ENCODE data around the gene PLEKHH1. TPM values are rescaled to one million over a fixed set of nuclear protein-coding genes. Genes with fewer than 3 reads are reported as not detected.

PLEKHH1 gene
- total RNA-seq, 1 donor from 2014 or later: 0.20 TPM

- no peak for TF ChIP-seq CTCF (IDR thresholded peaks at IDR 0.05)
- POLR2A ChIA-PET: no interaction called here
- Mint-ChIP-seq H3K27ac (no peak overlapping the region), H3K9me3 (no peaks in the 10 kb centered on the region), H3K27me3 (no peaks in the 10 kb centered on the region), H3K36me3 (ENCODE audit: low read depth) (no peaks in the 10 kb centered on the region), H3K4me1 (no peaks in the 10 kb centered on the region), H3K4me3 (no peak overlapping the region)
- DNase-seq (no peak), ATAC-seq (ENCODE audit: low read depth) (no peak)
- intact Hi-C loops (cut with micrococcal nuclease): loop anchor here (10.0 kb wide), 2 partner anchors 414 to 1224 kb away; no protein-coding TSS in a partner anchor
- CTCF ChIA-PET: interaction anchor here (1.8 to 3.5 kb wide), 3 partner anchors 8 to 152 kb away, joined by 6 to 15 read pairs (median 11); no protein-coding TSS in a partner anchor
These were observed 46.0 kb downstream of the PLEKHH1 start for GRCh38 chr14:67579040-67579439.

- POLR2A ChIA-PET: no interaction called here
- no peaks in the 10 kb centered on the region for H3K9me3 Mint-ChIP-seq
- no peak for DNase-seq
These were observed 46.5 kb downstream of the PLEKHH1 start for GRCh38 chr14:67579636-67580035.

DNA sequence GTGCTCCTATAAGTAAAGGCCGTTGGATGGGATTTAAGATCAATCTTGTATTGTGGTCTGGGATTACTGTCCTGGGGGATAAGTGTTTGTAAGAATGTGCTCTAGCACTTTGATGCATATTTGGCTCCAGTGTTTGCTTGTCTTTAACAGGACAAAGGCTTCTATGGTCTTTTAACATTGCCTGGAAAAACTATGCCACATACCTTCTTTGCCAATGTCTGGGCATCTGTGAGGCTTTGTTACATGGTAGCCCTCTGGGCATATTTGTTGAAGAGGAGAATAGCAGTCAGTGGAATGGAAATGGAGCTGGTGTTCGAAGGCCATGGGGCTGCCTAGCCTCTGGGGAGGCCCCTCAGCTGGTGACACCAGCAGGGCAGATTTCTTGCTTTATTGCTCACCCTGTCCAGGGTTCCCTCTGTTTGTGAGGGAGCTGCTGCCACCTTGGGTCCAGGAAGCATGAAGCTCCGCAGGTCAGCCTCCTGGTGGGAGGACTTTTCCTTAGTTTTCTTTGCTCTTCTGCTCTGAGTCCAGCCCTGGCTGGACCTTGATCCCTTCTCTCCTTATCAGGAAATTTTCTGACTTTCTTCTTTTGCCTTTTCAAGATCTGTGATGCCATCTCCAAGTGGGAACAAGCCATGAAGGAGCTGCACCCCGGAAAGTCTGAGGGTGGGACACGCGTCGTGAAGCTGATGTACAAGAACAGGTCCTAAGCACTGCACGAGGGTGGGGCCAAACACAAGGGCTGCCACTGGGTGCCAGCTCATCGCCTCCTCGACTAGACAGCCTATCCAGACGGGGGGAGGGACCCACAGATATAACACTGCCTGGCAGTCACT lies 47.5 kb downstream of the PLEKHH1 start:
- H3K27me3 Mint-ChIP-seq: no peaks in the 10 kb centered on the region
- TF ChIP-seq CTCF (IDR thresholded peaks at IDR 0.05): no peak
- H3K4me1 Mint-ChIP-seq: no peaks in the 10 kb centered on the region
- intact Hi-C loops (cut with micrococcal nuclease): no loop called here
- POLR2A ChIA-PET: no interaction called here
- CTCF ChIA-PET: interaction anchor here (1.1 to 9.8 kb wide), 6 partner anchors 9 to 155 kb away, joined by 3 to 180 read pairs (median 13); partner anchors contain the start of gene RDH12
- H3K4me3 Mint-ChIP-seq: no peak overlapping the region
- no peak for ATAC-seq (ENCODE audit: low read depth)
- H3K36me3 Mint-ChIP-seq (ENCODE audit: low read depth): no peaks in the 10 kb centered on the region
- H3K9me3 Mint-ChIP-seq: no peaks in the 10 kb centered on the region
- H3K27ac Mint-ChIP-seq: no peak overlapping the region
- DNase-seq: no peak

More at GRCh38 chr14:67579636-67580035, 46.5 kb downstream of the PLEKHH1 start:
- Mint-ChIP-seq H3K27ac (no peak overlapping the region), H3K27me3 (no peaks in the 10 kb centered on the region), H3K4me1 (no peaks in the 10 kb centered on the region), H3K36me3 (ENCODE audit: low read depth) (no peaks in the 10 kb centered on the region), H3K4me3 (no peak overlapping the region)
- ATAC-seq (ENCODE audit: low read depth): no peak
- TF ChIP-seq CTCF (IDR thresholded peaks at IDR 0.05): no peak
- CTCF ChIA-PET: interaction anchor here (2.5 to 3.5 kb wide), 2 partner anchors 8 to 152 kb away, joined by 11 to 15 read pairs; no protein-coding TSS in a partner anchor
- intact Hi-C loops (cut with micrococcal nuclease): loop anchor here (10.0 kb wide), 2 partner anchors 415 to 1225 kb away; no protein-coding TSS in a partner anchor

DNA sequence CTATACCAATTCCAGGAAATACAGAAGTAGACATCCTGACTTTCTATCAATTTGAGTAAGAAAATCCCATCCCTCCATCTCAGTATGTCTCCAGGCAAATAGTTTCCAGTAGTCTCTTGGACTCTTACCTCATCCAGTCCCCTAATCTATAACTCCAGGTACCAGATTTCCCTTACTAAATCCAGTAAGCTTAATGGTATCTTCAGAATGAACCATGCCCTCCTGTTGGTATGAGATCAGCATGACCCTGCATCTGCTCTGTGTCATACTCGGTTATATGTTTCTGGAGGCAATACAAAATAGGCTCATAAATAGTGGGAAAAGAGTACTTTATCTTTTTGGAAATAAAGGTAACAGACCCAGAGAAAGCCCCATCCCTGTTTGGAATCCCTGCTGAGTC lies 48.6 kb downstream of the PLEKHH1 start:
- ATAC-seq (ENCODE audit: low read depth) (no peak), DNase-seq (no peak)
- intact Hi-C loops (cut with micrococcal nuclease): no loop called here
- Mint-ChIP-seq H3K36me3 (ENCODE audit: low read depth) (no peaks in the 10 kb centered on the region), H3K27me3 (no peaks in the 10 kb centered on the region), H3K9me3 (no peaks in the 10 kb centered on the region), H3K27ac (no peak overlapping the region), H3K4me1 (peaks cover 5% of the 10 kb centered on the region), H3K4me3 (no peak overlapping the region)
- no peak for TF ChIP-seq CTCF (IDR thresholded peaks at IDR 0.05)
- CTCF ChIA-PET: interaction anchor here (0.8 to 9.8 kb wide), 7 partner anchors 10 to 156 kb away, joined by 3 to 180 read pairs (median 11); partner anchors contain the start of gene RDH12
- POLR2A ChIA-PET: no interaction called here

DNA sequence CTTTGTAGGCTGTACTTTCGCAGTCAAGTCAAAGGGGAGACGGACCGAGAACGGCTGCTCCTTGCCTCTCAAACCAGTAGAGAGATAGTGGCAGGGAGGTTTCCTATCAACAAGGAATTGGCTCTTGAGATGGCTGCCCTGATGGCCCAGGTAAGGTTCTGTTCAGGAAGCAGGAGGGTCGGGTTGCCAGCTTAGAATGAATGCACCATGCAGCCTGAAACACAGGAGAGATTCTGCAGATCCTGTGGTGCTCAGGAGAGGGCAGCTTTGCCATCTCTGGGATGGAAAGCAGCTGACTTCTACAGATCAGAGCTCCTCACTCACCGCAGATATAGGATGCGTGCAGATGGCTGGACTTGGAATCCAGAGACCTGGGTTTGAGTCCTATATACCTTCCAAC lies 49.0 kb downstream of the PLEKHH1 start:
- Mint-ChIP-seq H3K36me3 (ENCODE audit: low read depth) (no peaks in the 10 kb centered on the region), H3K4me1 (peaks cover 5% of the 10 kb centered on the region), H3K27ac (no peak overlapping the region), H3K27me3 (no peaks in the 10 kb centered on the region), H3K9me3 (no peaks in the 10 kb centered on the region), H3K4me3 (no peak overlapping the region)
- intact Hi-C loops (cut with micrococcal nuclease): no loop called here
- ChIA-PET POLR2A (no interaction called here), CTCF (interaction anchor here (0.8 to 9.8 kb wide), 6 partner anchors 83 to 156 kb away, joined by 3 to 180 read pairs (median 10); partner anchors contain the start of gene RDH12)
- ATAC-seq (ENCODE audit: low read depth): no peak
- DNase-seq: no peak
- no peak for TF ChIP-seq CTCF (IDR thresholded peaks at IDR 0.05)
